ENCODE results near the gene CD247.

Gene CD247

GRCh38 chr1:167413328-167413727, 105.0 kb downstream of the CD247 start:
- DNase-seq (ENCODE audit: low spot score) = no peak

DNA sequence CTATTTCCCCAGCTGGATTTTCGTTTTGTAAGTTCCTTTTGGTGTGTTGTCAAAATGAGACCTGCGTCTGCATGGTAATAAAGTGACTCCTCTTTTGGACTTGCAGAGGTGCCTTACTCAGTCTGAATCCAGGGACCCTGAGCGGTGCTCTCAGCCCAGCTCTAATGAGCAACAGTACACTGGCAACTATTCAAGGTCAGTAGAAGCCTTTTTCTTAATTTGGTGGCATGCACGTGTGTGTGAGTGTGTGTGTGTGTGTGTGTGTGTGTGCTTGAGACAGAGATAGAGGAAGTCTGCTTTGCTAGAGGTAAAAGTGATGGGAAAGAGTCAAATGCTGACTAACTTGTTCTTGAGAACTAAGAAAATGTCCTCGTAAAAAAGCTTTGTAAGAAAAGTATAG, 105.4 kb downstream of the CD247 start:
- DNase-seq (ENCODE audit: low spot score) = no peak

GRCh38 chr1:167412072-167412471, 106.3 kb downstream of the CD247 start:
- DNase-seq (ENCODE audit: low spot score) = no peak

GRCh38 chr1:167409183-167409582, 109.1 kb downstream of the CD247 start:
- DNase-seq (ENCODE audit: low spot score) = no peak

- no peak for DNase-seq (ENCODE audit: low spot score)
Observed at GRCh38 chr1:167408355-167408754, 110.0 kb downstream of the CD247 start.

GRCh38 chr1:167404908-167405307, 113.4 kb downstream of the CD247 start:
- DNase-seq (ENCODE audit: low spot score) = no peak

- no peak for DNase-seq (ENCODE audit: low spot score)
Observed at GRCh38 chr1:167404161-167404888, 114.0 kb downstream of the CD247 start.

DNA sequence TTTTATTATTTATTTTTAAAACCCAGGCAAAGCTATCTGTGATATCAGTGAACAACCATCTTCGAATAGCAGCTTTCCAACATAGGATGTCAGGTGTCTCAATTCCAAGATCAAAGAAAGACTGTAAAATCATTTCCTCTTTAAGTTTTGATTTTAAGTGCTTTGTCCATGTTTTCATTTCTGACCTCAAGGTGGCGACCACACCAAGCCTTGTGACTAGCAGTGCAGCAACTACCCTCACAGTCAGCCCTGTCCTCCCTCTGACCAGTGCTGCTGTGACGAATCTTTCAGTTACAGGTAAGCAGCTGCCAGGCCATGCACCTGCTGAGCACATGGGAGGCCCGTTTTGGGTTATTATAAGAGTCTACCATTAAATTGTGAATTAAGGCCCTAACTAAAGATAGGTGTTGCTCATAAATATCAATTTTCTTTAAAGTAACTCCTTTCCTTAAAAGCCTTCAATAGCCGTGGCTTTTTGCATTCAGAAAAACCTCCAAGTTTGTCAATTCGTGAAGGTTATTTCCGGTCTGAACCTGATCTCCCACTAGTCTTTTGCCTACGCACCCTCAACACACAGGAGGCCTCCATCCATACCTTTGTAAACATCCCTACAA, 117.0 kb downstream of the CD247 start:
- peak; percentile 66 for DNase-seq (ENCODE audit: low spot score)

- no peak for DNase-seq (ENCODE audit: low spot score)
Observed at GRCh38 chr1:167400359-167400953, 117.9 kb downstream of the CD247 start.

DNA sequence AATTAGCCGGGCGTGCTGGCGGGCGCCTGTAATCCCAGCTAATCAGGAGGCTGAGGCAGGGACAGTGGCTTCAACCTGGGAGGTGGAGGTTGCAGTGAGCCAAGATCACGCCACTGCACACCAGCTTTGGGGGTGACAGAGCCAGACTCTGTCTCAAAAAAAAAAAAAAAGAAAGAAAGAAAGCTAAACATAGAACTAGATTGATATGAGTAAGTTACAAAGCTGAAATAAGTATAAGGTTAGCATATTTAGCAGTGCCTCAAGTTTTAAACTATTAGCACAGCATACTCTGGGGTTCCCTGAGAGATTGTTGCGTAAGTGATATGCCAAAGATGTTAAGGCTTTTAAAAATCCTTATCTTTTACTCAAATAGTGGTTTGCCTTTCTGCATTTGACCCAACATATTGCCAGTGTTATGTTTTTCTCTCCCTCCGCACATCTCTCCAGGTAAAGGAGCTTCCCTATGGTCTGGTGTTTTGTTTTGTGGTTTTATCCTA, 126.1 kb downstream of the CD247 start:
- no peak for DNase-seq (ENCODE audit: low spot score)

GRCh38 chr1:167388976-167389375, 129.4 kb downstream of the CD247 start:
- no peak for DNase-seq (ENCODE audit: low spot score)

DNA sequence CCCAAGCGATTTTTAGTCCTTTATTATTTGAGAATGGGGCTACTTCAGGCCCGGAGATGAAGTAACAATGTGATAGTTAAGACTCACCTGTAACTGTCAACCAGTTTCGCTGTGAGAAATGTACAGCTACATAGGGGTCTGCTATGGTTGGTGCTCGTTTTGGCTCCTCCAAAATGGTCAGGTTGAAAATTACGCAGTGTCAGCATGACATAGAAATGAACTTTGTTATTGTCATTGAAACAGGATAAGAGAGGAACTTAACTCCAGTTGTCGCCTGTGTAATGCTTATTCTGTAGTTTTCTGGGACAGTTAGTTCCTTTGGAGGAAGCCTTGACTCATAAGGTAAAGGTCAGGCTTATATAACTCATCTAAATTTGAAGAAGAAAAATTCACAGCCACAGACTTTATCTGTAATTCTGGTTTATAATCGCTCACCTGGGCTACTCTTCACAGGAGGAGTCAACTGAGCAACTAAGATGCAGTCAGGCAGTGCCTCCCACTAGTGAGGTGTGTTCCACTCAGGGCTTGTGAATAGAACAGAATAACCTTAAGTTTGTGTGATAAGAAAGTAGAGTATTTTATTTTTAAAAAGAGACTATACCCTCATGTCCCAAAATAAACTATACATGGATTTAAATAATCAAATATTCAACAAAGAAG, 130.9 kb downstream of the CD247 start:
- DNase-seq (ENCODE audit: low spot score) = no peak

Measured in CD4-positive, alpha-beta T cell treated with Interleukin-2 at 100 ng/mL for 4 hours (primary cell).